Measurements from ENCODE around the gene TSPAN9.

TSPAN9 gene

GRCh38 chr12:3129301-3130056 is 52.3 kb downstream of the TSPAN9 start:
- DNase-seq: no peak

DNA sequence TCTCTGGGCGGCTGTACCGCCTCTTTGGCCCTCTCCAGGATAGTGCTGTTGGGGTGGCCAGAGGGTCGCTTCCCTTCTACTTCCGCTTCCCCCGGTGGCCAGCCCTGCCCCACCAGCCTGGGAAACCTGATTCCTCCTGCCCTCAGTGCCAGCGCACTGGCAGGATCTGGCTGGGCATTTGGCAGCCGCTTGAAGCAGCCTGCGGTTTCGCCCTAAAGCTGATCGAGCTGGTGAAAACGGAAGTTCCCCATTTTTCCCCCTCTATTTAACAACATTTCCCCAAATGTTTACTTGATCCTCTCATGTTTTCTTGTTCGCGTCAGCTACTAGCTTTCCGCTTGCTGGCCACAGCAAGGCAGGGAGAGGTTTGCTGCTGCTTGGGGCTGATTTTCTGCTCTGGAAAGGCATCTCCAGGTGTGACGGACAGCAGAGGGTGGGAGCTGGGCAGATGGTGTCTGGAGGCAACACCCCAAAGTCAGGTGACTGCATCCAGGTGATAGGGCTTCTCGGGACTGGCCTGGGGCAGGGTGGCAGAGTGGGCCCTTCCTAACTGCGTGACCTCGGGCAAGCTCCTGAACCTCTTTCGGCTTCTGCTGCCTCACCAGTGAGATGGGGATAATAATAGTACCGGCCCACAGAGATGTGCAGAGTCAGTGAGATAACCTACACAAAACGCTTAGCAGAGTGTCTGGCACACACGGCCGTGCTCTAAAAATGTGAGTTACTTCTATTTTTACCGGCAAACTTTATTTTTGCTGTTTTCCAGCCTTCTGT is 53.1 kb downstream of the TSPAN9 start:
- DNase-seq: no peak

- no peak for DNase-seq
Measured at GRCh38 chr12:3131129-3131528, 54.0 kb downstream of the TSPAN9 start.

GRCh38 chr12:3132636-3133404 is 55.6 kb downstream of the TSPAN9 start:
- no peak for DNase-seq

GRCh38 chr12:3133405-3133783 is 56.2 kb downstream of the TSPAN9 start:
- DNase-seq: no peak

DNA sequence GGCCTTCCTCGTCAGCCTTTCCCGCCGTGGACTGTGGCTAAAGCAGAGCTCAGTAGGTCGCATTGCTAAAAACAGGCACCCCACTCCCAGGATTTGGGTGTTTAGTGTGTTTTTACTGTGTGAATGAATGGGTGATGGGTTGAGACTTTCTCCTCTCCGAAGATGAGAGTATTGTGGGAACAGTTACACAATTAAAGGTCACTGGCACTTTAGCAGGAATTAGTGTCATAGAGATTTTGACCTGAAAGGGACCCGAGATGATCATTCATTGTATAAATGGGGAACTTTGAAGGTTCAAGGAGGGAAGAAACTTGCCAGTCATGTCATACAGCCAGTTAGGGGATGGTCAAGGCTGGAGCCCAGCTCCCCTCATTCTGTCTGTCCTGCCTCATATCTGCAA is 56.9 kb downstream of the TSPAN9 start:
- no peak for DNase-seq

DNA sequence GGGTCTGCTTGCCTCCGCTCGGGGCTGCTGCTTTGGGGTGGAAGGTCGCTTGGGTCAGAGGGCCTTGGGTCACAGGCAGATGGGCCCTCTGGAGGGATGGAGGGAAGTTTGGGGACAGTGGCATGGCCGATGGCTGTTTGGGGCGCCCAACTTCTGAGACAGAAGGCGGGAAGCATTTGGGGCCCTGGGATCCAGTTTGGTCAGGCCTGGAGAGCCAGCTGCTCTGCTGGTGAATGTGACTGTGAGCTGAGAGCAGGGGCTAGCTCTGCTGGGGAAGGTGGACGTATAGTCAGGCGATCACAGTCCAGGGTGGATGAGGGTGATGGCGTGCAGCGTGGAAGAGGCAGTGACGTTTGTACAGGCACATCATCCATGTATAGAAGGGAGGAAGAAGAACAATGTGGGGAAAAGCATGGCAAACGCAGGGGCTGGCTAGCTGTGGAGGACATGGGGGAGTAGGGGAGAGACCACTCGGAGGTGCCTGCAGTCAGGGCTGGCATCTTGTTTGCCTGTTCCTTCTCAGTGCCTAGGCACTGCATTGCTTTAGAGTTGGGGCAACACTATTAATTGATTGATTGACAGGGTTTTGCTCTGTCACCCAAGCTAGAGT is 57.5 kb downstream of the TSPAN9 start:
- DNase-seq: no peak

DNA sequence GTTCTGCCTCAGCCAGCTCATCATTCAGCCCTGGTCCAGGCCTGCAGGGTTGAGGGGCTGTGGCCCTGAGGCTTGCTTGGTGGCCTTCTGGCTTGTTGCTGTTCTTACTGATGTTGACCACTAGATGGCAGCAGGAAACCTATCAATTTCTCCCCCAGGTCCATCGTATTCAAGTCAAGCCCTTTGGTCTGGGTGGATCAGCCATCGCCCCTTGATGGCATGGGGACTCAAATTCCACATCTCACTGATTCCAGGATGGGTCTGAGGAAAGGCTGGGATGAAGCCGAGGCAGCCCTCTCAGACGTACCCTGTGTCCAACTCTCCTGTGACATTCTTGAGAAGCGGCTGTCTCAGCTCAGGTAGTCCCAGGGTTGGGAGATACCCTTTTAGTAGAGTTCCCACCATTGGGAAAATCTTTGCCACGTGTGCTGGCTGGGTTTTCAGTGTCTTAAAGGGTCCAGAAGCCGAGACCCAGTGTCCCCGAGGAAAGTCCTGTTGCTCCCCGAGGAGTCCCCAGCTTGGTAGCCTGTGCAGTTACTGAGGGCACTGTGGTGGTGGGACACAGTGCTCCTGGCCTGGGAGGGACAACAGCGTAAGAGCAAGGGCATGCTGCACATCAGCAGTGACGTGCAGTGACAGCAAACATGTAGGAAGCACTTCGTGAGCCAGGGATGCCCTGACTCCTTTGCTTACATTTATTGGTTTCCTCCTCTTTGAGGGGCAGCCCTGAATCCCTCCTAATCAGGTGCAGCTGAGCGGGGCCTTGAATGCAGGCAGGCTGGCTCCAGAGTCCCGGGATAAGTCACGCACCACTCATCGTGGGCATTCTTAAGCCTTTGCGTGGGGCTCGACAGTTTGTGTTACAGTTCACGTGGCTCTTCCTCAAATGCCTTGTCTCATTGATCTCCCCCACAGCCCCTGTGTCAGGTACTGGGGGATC is 58.6 kb downstream of the TSPAN9 start:
- peak; percentile 49 for DNase-seq

- no peak for DNase-seq
Measured at GRCh38 chr12:3136641-3137267, 59.6 kb downstream of the TSPAN9 start.

DNA sequence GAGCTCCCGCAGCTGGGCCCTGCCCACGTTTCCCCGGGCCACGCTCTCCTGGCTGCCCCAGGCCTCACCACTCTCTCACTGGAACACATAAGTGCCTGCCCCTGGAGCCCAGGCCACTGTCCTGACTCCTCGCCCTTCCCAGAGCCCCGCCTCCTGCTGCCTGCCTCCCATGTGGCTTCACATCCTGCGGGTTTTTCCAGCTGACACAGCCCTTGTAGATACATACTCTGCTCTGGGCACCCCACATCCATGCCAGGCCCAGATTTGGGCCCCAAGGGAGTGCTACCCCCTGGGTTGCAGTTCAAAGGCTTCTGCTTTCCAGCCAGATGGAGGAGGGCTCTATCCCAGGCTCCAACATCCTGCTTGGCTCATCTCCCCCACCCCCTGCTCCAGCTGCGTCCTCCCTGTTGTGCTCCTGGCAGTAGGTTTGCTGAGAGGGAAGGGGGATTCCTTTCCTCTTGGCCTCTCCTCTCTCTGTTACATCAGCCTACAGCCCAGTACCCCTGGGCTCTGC is 60.1 kb downstream of the TSPAN9 start:
- DNase-seq: no peak

- DNase-seq: no peak
Measured at GRCh38 chr12:3137814-3138445, 60.8 kb downstream of the TSPAN9 start.

DNA sequence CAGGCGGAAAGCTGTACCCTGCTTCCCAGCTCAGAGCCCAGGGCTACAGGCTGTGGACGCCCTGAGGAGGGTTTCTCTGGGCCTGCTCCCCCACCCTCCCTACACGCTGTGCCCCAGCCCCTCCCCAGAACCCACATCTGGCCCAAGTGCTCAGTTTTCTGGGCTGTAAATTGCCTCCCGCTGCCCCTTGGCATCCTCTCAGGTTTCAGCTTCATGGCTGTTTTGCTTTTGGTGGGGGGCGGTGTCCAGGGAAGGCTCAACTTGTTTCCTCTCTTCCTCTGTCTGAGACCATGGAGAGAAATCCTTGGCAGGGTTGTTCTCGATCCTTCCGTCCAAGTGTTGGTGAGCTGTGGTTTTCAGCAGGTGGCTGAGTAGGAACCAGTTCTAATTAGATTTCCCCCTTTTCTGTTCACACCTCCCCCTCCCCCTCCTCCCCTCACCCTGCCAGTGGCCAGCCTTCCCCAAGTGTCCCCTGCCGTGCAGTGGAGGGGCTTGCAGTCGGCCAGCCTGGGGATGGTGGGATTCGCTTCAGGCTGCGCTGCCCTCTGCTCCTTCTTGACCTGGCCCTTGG is 61.8 kb downstream of the TSPAN9 start:
- DNase-seq: no peak

DNA sequence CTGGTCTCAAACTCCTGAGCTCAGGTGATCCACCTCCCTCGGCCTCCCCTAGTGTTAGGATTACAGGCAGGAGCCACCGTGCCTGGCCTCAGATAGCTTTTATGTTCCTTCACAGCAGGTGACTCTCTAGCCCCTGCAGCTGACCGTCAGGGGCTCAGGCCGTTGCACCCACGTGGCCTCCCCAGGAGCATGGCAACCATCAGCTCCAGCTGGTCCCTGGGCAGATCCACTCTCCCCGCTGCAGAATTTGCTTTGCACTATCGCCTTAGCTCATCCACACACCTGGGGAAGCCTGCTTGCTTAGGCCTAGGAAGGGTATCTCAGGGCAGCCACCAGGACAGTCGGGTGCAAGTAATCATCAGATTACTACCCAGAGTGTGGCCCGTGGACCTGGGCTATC is 62.6 kb downstream of the TSPAN9 start:
- DNase-seq: no peak

DNA sequence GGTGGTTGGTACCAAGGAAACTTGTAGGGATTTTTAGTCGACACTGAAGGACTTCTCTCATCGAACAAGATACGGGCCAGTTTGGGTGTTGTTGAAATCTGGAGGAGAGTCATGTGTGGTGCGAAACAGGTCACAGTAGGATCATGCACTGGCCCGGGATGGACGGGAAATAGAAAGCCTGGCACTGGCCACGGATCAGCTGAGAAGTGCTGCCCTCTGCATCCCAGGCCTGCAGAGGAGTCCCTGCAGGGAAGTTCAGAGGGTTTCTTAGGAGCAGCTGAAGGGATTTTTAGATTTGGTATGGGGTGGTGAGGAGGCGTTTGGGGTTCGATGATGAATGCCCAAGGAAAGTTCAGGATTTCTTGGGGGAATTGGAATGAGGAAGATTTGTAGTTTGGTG is 63.1 kb downstream of the TSPAN9 start:
- no peak for DNase-seq

DNA sequence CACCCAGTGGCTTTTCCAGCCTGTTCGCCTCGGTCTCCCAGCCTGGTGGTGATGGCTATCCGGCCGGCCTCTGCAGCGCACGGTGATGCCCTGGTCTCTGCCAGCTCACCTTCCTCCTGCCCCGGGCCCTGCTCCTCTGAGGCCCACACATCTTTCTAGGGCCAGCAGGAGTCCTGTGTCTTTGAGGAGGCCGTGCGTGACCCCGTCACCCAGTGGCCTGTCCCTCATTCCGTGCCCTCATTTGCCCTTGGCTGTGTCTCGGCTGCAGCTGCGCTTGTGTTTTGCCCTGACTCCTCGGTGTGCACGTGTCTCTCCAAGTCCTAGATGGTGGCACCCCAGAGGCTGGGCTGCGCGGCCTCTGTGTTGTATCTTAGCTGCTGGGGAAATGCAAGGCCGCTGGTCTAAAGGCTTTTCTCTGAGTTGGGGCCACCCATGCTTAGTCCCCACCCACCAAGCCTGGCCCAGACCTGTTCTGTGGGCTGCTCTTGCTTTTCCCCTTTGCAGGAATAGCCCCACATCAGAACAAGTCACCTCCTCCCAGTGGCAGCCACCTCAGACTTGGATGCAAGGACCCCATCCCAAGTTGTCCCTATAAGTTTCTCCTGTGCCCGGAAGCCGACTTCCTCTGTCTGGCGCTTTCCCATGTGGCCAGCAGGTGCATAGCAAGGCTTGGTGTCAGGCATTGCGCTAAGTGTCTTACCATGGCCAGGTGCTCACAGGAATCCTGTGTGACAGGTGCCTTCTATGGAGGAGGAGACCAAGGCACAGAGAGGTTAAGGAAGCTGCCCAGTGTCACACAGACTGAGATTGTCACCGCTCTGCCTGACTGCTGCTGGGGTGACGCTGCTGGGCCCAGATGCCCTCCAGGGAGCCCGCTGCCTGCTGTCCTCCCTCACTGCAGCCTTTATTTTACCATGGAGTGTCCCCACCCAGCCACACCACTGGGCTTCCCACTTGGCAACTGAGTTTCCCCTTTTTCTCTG is 64.5 kb downstream of the TSPAN9 start:
- no peak for DNase-seq

GRCh38 chr12:3142386-3142785 is 65.2 kb downstream of the TSPAN9 start:
- DNase-seq: no peak

DNA sequence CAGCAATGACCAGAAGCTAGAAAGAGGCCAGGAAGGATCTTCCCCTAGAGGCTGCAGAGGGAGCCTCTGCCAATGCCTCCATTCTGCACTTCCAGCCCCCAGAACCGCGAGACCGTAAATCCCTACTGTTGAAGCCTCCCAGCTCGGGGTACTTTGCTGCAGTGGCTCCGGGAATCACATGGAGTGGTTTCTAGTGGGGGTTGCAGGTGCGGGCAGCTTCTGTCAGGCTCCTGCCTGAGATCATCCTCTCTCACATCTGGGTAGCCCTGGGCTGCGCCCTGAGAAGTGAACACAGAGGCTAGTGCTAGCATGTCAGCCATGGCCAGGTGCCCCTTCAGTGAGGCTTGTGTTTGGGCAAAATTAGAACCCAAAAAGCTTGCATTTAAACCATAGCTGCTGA is 67.3 kb downstream of the TSPAN9 start:
- no peak for DNase-seq

GRCh38 chr12:3145033-3145432 is 67.9 kb downstream of the TSPAN9 start:
- no peak for DNase-seq

All from NCI-H526 treated with DMSO at 0.1 percent for 48 hours (cell line).